Astrocyte (in vitro differentiated cells and primary cell): ENCODE measurements around the gene KLHL5. TPM values are rescaled to one million over a fixed set of nuclear protein-coding genes. Genes with fewer than 3 reads are reported as not detected.

Experiments used
- DNase-seq: peaks from one replicate; pipeline ENCODE4 v3.0.0-alpha.2; 2010; ENCODE audit warnings: low read depth
- FAIRE-seq: peaks from 2 replicates; lab custom pipeline; 2011; peaks lifted over from hg19 to GRCh38; lab: Jason Lieb, UNC
- H2AFZ ChIP-seq: 2 replicates; pipeline ENCODE4 v1.6.0; 2012; ENCODE audit warnings: low read depth, low read length, inconsistent platforms
- H3K27ac ChIP-seq: 2 replicates; pipeline ENCODE4 v1.5.1; 2011; ENCODE audit warnings: low read depth, low read length, inconsistent platforms
- H3K27me3 ChIP-seq: 2 replicates; pipeline ENCODE4 v1.6.0; 2011; ENCODE audit warnings: low read length, inconsistent platforms; ENCODE audit not compliant: insufficient read depth
- H3K36me3 ChIP-seq: 2 replicates; pipeline ENCODE4 v1.5.1; 2011; ENCODE audit warnings: low read length, inconsistent platforms; ENCODE audit not compliant: insufficient read depth
- H3K4me1 ChIP-seq: 2 replicates; pipeline ENCODE4 v1.5.1; 2011; ENCODE audit warnings: low read length, inconsistent platforms; ENCODE audit not compliant: insufficient read depth
- H3K4me2 ChIP-seq: 2 replicates; pipeline ENCODE4 v1.6.0; 2012; ENCODE audit warnings: low read length, inconsistent platforms
- H3K4me3 ChIP-seq: 2 replicates; pipeline ENCODE4 v1.5.1; 2011; ENCODE audit warnings: low read depth, mild to moderate bottlenecking, low read length, inconsistent platforms; ENCODE audit not compliant: insufficient read depth
- H3K79me2 ChIP-seq: 2 replicates; pipeline ENCODE4 v1.6.0; 2012; ENCODE audit warnings: mild to moderate bottlenecking, low read length, inconsistent platforms; ENCODE audit not compliant: insufficient read depth
- H3K9ac ChIP-seq: 2 replicates; pipeline ENCODE4 v1.6.0; 2012; ENCODE audit warnings: mild to moderate bottlenecking, low read length, inconsistent platforms
- H3K9me3 ChIP-seq: 2 replicates; pipeline ENCODE4 v1.5.1; 2012; ENCODE audit warnings: low read depth, mild to moderate bottlenecking, low read length, inconsistent platforms; ENCODE audit not compliant: insufficient read depth
- H4K20me1 ChIP-seq: 2 replicates; pipeline ENCODE4 v1.6.0; 2012; ENCODE audit warnings: low read length, inconsistent platforms; ENCODE audit not compliant: insufficient read depth
- H3K27ac Mint-ChIP-seq: one replicate; pipeline ENCODE4 v1.8.0; 2021; ENCODE audit warnings: mild to moderate bottlenecking, mixed read lengths; ENCODE audit not compliant: unreplicated experiment
- H3K27me3 Mint-ChIP-seq: one replicate; pipeline ENCODE4 v1.8.0; 2021; ENCODE audit warnings: low read depth, mixed read lengths; ENCODE audit not compliant: unreplicated experiment
- H3K36me3 Mint-ChIP-seq: one replicate; pipeline ENCODE4 v1.8.0; 2021; ENCODE audit warnings: low read depth, mixed read lengths; ENCODE audit not compliant: unreplicated experiment
- H3K4me1 Mint-ChIP-seq: one replicate; pipeline ENCODE4 v1.8.0; 2021; ENCODE audit warnings: low read depth, mixed read lengths; ENCODE audit not compliant: unreplicated experiment
- H3K4me3 Mint-ChIP-seq: one replicate; pipeline ENCODE4 v1.8.0; 2021; ENCODE audit warnings: mild to moderate bottlenecking, moderate library complexity, mixed read lengths; ENCODE audit not compliant: unreplicated experiment
- H3K9me3 Mint-ChIP-seq: one replicate; pipeline ENCODE4 v1.8.0; 2021; ENCODE audit warnings: mild to moderate bottlenecking, mixed read lengths; ENCODE audit not compliant: unreplicated experiment
- EZH2 ChIP-seq: IDR thresholded peaks from 2 replicates; pipeline ENCODE4 v1.6.1; 2012; ENCODE audit warnings: mild to moderate bottlenecking, low read length, inconsistent platforms; ENCODE audit not compliant: insufficient read depth
- total RNA-seq: library from RNA; stranded (reverse); gene quantifications from 2 replicates; pipeline ENCODE4 v1.2.1, GENCODE V29; 2021
- TF ChIP-seq, protein P1 (sequence below): IDR thresholded peaks from 2 replicates; pipeline ENCODE4 v1.5.1; 2011; ENCODE audit warnings: low read depth, mild to moderate bottlenecking, inconsistent platforms, low read length, moderate library complexity; ENCODE audit not compliant: insufficient read depth

KLHL5 gene
- total RNA-seq, 1 donor from 2014 or later, result 67.5 TPM

DNA sequence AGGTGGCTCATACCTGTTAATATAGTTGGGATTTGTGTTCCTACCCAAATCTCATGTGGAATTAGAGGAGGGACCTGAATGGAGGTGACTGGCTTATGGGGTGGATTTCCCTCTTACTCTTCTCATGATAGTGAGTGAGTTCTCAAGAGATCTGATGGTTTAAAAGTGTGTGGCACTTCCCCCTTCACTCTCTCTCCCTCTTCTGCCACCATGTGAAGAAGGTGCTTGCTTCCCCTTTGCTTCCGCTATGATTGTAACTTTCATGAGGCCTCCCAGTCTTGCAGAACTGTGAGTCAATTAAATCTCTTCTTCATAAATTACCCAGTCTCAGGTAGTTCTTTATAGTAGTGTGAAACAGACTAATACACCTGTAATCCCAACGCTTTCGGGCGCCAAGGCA is 92.0 kb downstream of the KLHL5 start:
- no peaks in the 10 kb centered on the region for H3K79me2 ChIP-seq
- H4K20me1 ChIP-seq, result no peaks in the 10 kb centered on the region
- no peak overlapping the region for H3K4me3 ChIP-seq
- Mint-ChIP-seq H3K9me3 (no peaks in the 10 kb centered on the region), H3K4me1 (peaks cover 3% of the 10 kb centered on the region), H3K36me3 (peaks cover 2% of the 10 kb centered on the region), H3K27ac (no peak overlapping the region), H3K27me3 (no peaks in the 10 kb centered on the region), H3K4me3 (no peak overlapping the region)
- no peaks in the 10 kb centered on the region for H3K9me3 ChIP-seq
- no peaks in the 10 kb centered on the region for H3K36me3 ChIP-seq
- no peaks in the 10 kb centered on the region for H3K4me1 ChIP-seq
- no peak overlapping the region for H3K9ac ChIP-seq
- H3K27me3 ChIP-seq, result no peaks in the 10 kb centered on the region
- no peak overlapping the region for H3K27ac ChIP-seq
- no peak overlapping the region for H3K4me2 ChIP-seq
- FAIRE-seq (no peak), DNase-seq (no peak)
- H2AFZ ChIP-seq, result no peak overlapping the region
- TF ChIP-seq EZH2, result no peak
- TF ChIP-seq, protein P1, sequence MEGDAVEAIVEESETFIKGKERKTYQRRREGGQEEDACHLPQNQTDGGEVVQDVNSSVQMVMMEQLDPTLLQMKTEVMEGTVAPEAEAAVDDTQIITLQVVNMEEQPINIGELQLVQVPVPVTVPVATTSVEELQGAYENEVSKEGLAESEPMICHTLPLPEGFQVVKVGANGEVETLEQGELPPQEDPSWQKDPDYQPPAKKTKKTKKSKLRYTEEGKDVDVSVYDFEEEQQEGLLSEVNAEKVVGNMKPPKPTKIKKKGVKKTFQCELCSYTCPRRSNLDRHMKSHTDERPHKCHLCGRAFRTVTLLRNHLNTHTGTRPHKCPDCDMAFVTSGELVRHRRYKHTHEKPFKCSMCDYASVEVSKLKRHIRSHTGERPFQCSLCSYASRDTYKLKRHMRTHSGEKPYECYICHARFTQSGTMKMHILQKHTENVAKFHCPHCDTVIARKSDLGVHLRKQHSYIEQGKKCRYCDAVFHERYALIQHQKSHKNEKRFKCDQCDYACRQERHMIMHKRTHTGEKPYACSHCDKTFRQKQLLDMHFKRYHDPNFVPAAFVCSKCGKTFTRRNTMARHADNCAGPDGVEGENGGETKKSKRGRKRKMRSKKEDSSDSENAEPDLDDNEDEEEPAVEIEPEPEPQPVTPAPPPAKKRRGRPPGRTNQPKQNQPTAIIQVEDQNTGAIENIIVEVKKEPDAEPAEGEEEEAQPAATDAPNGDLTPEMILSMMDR, result no peak

DNA sequence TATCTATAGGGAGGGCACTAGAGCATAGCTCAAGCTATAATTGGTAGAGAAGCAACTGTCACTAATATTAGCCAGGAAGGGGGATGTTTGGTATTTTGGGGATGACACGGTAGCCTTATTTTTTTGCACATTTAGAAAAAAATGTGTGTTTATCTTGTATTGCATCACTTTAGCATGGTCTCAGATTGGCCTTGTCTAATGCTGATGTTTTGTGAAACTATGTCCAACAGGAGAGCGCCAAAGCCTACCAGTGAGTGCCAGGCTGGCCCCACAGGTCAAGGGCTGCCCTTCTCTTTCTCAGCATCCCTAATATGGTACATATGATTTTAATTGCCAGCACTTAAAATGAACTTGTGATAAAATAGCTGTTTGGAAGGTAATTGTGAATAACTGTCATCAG is 95.5 kb downstream of the KLHL5 start:
- H3K4me1 ChIP-seq, result no peaks in the 10 kb centered on the region
- no peak overlapping the region for H3K4me2 ChIP-seq
- no peaks in the 10 kb centered on the region for H3K36me3 ChIP-seq
- H2AFZ ChIP-seq, result no peak overlapping the region
- H4K20me1 ChIP-seq, result no peaks in the 10 kb centered on the region
- no peaks in the 10 kb centered on the region for H3K9me3 Mint-ChIP-seq
- no peak overlapping the region for H3K27ac ChIP-seq
- H3K9ac ChIP-seq, result no peak overlapping the region
- no peaks in the 10 kb centered on the region for H3K4me1 Mint-ChIP-seq
- DNase-seq (no peak), FAIRE-seq (no peak)
- H3K27ac Mint-ChIP-seq, result no peak overlapping the region
- no peaks in the 10 kb centered on the region for H3K9me3 ChIP-seq
- H3K4me3 ChIP-seq, result no peak overlapping the region
- peaks cover 2% of the 10 kb centered on the region for H3K36me3 Mint-ChIP-seq
- no peaks in the 10 kb centered on the region for H3K27me3 Mint-ChIP-seq
- no peaks in the 10 kb centered on the region for H3K79me2 ChIP-seq
- TF ChIP-seq, protein P1, result no peak
- TF ChIP-seq EZH2, result no peak
- H3K27me3 ChIP-seq, result no peaks in the 10 kb centered on the region
- no peak overlapping the region for H3K4me3 Mint-ChIP-seq

DNA sequence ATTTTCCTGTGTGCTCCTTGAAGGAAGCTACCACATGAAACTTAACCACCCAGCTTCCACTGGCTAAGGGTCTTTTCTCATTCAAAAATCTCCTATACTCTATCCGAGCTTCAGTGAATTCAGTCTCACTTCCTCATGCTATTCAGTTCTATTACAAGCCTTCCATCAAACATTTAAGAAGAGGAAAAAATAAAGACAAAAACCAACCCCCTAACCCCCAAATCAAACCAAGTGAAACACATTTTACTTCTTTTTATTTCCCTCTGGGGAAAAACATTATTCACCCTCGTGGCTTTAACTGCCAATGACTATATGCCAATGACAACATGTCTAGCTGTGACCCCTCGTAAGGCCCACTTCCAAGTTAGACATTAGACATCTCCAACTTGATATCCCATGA is 104.1 kb downstream of the KLHL5 start:
- Mint-ChIP-seq H3K27ac (no peak overlapping the region), H3K9me3 (no peaks in the 10 kb centered on the region), H3K4me3 (no peak overlapping the region), H3K27me3 (no peaks in the 10 kb centered on the region), H3K36me3 (no peaks in the 10 kb centered on the region), H3K4me1 (no peaks in the 10 kb centered on the region)
- no peaks in the 10 kb centered on the region for H3K4me1 ChIP-seq
- H2AFZ ChIP-seq, result no peak overlapping the region
- no peaks in the 10 kb centered on the region for H4K20me1 ChIP-seq
- FAIRE-seq, result no peak
- H3K27me3 ChIP-seq, result no peaks in the 10 kb centered on the region
- H3K9me3 ChIP-seq, result no peaks in the 10 kb centered on the region
- no peaks in the 10 kb centered on the region for H3K36me3 ChIP-seq
- H3K79me2 ChIP-seq, result no peaks in the 10 kb centered on the region
- no peak for TF ChIP-seq EZH2
- TF ChIP-seq, protein P1, result no peak
- H3K4me2 ChIP-seq, result no peak overlapping the region
- no peak overlapping the region for H3K4me3 ChIP-seq
- H3K27ac ChIP-seq, result no peak overlapping the region
- no peak overlapping the region for H3K9ac ChIP-seq
- no peak for DNase-seq
